HepG2 (cell line): Measurements from ENCODE around the gene ATP1A1.

Source experiments
- CTCF ChIP-seq: sonication (generic); formaldehyde crosslinking; IDR thresholded peaks from 2 replicates; pipeline ENCODE4 v1.5.0; 2020; ENCODE audit warnings: mild to moderate bottlenecking, missing genetic modification reagents, moderate library complexity
- ELF3 ChIP-seq: IDR thresholded peaks from 2 replicates; pipeline ENCODE4 v1.6.1; 2016; ENCODE audit warnings: missing genetic modification reagents, missing compliant biosample characterization
- THAP7 ChIP-seq: sonication (generic); formaldehyde crosslinking; IDR thresholded peaks from 2 replicates; pipeline ENCODE4 v1.8.1; 2023; ENCODE audit warnings: mild to moderate bottlenecking, missing genetic modification reagents
- ZNF430 ChIP-seq: sonication (generic); formaldehyde crosslinking; IDR thresholded peaks from 2 replicates; pipeline ENCODE4 v1.9.0; 2021; ENCODE audit warnings: mild to moderate bottlenecking, missing genetic modification reagents

- TF ChIP-seq THAP7 (CRISPR knock-in tag) (no peak), ZNF430 (CRISPR knock-in tag) (no peak), CTCF (CRISPR knock-in tag) (no peak), ELF3 (CRISPR knock-in tag) (no peak)
These were observed 51.8 kb downstream of the ATP1A1 start for GRCh38 chr1:116424863-116425262.
